ENCODE measurements around the gene MICAL3. TPM values are rescaled to one million over a fixed set of nuclear protein-coding genes. Genes with fewer than 3 reads are reported as not detected.

Gene MICAL3
- total RNA-seq, 1 donor from 2014 or later: 131 TPM

DNA sequence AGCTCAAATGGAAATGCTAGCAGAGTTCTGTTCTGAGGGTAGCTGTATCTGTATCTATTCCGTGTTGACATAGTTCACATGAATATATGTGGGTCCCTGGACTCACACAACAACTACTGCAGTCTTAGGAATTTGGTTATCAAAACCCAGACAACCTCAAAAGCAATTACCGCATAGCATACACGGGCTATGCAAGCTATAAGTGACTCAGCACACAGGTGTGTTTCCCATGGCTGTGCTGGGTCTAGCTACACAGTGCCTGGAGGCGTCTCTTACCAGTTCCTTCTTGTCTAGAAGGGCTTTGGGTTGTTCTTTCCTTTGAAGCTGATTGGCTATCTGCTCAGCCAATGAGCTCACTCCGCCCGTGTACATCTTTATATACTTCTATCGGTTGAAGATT is 151.9 kb downstream of the MICAL3 start:
- intact Hi-C loops (cut with DNase I): no loop called here
- ATAC-seq (no peak), DNase-seq (ENCODE audit: low spot score) (no peak)

DNA sequence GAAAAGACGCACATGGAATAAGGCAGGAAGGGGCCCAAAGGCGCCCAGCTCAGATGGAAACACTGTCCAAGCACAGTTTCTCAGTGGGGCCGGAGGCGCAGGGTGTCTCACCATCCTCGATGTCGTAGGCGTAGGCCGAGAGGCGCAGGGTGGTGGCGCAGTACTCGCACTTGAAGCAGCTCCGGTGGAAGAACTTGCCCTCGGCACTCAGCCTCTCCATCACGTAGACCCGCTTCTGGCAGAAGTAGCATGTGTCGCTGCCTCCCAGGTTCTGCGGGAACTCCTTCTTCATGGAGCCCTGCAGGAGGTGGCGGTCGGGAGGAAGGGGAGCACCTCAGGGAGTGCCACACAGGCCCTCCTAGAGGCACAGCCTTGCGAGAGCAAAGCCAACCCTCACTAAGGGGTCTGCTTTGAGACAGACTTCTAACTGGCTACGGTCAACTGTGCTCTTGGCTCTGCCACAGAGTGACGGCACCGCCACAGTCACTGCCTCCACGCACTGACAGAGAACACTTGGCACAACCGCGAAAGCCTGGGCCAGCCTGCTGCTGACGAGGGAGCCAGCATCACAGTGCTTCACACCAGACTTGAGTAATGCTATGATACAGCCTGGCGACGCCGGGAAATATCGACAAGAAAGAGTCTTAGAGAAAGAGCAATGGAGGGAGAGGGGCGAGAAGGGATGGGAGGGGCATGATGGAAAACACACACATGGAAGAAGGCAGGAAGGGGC is 152.5 kb downstream of the MICAL3 start:
- no peak for ATAC-seq
- no peak for DNase-seq (ENCODE audit: low spot score)
- intact Hi-C loops (cut with DNase I): no loop called here

DNA sequence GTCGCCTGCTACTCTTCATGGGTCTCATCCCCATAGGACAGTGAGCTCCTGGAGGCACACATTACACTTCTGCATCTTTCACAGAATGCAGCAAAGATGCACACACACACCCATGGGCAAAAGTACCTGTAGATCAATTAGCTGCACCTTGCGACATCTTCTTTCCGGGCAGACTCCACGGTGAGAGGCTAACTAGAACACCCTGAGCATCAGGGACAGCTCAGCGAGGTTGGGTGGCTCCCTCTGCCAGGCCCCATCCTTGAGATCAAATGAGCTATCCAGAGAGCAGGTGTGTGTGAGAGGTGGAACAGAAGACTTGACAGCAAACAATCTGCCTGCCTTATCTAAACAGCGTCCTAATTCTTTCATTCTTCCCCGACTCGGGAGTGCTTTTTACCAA is 154.0 kb downstream of the MICAL3 start:
- no peak for ATAC-seq
- DNase-seq (ENCODE audit: low spot score): no peak
- intact Hi-C loops (cut with DNase I): no loop called here

DNA sequence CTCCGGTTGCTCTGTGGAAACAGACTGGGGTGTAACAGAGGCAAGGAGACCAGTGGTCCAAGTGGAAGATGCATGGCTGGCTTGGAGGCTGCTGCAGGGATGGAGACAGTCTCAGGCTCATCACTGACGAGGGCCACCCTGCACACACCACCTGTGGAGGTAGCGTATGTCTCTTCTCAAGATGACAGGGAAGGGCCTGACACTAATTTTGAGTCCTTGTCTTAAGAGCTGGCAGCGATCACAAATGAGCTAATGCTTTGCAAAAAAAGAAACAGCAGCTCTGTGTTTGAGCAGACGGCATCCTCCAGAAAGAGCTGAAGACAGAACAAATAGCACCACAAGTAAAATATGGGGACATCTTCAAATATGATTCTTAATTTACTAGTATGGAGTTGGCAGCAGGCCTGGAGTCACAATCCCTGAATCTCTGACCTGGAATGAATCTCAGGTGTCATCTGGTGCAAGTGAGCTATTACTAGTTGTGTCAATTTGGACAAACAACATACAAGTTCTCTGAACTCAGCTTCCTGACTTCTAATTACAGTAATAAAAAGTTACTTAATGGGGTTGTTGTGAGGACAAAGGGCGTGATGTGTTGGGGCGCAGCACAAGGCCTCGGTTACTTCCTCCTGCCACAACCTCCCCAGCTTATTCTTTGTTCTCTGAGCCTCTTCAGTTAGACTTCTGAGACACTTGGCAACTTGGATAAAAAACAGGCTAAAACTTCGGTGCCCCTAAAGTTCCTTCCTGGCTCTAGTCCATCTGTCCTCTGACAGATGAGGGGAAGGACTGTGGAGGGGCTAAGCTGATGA is 154.9 kb downstream of the MICAL3 start:
- intact Hi-C loops (cut with DNase I): no loop called here
- DNase-seq (ENCODE audit: low spot score): no peak
- no peak for ATAC-seq

DNA sequence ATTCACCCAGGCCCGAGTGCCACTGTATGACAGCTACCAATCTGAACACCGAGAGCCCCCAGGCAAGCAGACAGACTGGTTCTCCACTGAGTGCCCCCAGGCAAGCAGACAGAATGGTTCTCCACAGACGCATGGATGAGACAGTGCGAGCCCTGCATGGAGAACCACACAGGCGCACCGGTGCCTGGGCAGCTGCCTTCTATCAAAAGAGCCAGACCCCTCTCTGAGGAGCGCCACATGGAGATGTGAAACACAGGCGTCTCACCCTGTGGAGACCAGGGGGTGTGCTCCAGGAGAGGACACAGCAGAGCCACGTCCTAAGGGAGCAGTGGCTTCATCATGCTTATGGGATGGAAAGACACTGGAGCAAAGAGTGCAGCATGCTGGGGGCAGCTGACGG is 155.6 kb downstream of the MICAL3 start:
- intact Hi-C loops (cut with DNase I): no loop called here
- DNase-seq (ENCODE audit: low spot score): no peak
- ATAC-seq: no peak

DNA sequence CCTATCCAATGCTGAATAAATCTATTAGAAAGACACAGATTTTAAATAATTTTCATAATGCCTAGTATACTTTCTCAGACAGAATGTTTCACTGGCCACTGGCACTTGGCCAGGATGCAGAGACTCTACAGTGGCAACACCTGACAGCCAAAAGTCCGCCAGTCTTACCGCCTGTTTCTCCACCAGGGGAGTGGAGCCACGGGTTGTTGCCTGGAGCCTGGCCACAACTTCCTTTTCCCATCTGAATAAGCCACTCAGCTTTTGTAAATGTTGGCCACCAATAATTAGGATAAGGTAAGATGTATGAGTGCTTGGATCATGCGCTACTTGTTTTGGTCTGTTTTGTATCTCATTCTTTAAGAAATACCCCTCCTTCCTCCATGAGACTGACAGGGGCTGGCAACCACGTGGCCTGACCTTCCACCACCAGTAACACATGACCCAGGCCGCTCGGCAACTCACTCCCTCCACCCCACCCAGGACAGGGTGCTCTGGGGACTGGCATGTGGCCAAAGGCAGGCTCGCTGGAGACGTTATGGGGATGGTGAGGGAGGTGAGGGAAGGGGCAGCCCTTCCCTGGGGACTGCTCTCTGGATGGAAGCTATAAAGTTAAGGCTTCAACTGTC is 157.1 kb downstream of the MICAL3 start:
- intact Hi-C loops (cut with DNase I): no loop called here
- peak; percentile 79 for DNase-seq (ENCODE audit: low spot score)
- peak; percentile 52 for ATAC-seq

DNA sequence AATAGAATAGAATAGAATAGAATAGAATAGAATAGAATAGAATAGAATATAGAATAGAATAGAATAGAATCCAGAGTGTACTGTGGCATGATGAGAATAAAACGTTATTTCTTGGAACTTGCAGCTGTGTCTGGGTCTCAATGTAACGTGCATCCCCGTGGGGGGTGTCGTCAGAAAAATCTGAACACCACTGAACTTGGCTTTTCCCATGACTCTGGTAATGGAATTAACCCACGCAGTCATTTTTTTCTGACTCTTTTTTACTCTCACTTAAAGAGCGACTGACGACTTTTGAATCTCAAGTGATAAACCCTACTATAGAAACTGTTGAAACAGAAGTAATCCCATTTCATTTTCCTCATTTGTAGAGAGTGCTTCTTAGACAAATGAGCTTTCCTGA is 157.7 kb downstream of the MICAL3 start:
- DNase-seq (ENCODE audit: low spot score) (no peak), ATAC-seq (no peak)
- intact Hi-C loops (cut with DNase I): no loop called here

DNA sequence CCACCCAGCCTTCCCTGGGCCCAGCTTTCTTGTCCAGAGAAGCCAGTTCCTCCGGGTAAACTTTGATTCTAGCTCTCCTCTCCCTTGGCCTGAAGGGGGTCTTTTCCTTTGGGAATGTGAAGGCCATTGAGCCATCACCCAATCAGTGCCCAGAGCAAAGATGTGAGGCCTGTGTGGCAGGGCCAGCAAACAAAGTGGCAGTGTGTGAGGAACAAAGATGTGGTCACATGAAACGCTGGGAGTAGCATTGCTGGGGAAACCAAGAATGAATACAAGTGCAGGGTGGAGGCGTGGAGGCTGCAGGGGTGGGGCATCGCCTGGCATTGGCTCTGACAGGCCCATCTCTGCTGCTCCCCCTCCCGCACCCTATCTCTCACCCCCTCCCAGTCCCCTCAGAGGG is 158.2 kb downstream of the MICAL3 start:
- intact Hi-C loops (cut with DNase I): no loop called here
- ATAC-seq (peak; percentile 80), DNase-seq (ENCODE audit: low spot score) (no peak)

DNA sequence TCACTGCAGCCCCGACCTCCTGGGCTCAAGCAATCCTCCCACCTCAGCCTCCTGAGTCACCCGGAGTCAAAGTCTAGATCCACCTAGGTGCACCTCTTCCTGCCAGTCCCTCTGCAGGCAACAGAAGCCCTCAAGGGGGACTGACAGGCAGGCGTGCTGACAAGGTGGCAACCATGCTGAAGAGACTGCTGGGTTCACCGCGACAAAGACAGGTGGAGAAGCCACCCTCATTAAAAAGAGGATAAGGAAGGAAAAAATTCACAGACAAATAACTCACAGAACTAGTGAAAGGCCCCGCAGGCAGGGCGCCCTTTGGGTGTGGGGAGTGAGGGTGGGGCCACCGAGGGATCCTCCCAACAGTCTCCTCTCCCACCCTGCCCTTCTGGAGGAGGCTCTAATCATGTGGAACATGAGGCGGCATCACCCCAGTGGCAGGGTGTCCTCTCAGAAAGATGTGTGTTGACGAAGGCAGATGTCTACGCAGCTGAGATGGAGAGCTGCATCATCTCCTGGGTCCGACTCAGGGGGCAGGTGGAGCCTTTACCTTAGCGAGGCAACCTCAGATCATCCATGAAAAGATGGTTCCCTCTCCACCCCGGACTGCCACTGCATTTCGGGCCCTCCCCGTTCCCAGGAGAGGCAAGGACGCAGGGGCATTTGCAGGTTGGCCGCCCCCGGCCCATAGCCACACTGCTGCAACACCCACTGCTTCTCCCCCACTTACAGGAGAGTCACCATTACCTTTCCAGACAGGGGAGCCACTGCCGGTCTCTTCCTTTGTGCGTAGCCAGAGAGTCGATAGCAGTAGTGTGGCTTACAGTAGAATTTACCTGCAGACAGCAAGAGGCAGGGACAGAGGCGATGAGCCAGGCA is 158.9 kb downstream of the MICAL3 start:
- intact Hi-C loops (cut with DNase I): no loop called here

DNA sequence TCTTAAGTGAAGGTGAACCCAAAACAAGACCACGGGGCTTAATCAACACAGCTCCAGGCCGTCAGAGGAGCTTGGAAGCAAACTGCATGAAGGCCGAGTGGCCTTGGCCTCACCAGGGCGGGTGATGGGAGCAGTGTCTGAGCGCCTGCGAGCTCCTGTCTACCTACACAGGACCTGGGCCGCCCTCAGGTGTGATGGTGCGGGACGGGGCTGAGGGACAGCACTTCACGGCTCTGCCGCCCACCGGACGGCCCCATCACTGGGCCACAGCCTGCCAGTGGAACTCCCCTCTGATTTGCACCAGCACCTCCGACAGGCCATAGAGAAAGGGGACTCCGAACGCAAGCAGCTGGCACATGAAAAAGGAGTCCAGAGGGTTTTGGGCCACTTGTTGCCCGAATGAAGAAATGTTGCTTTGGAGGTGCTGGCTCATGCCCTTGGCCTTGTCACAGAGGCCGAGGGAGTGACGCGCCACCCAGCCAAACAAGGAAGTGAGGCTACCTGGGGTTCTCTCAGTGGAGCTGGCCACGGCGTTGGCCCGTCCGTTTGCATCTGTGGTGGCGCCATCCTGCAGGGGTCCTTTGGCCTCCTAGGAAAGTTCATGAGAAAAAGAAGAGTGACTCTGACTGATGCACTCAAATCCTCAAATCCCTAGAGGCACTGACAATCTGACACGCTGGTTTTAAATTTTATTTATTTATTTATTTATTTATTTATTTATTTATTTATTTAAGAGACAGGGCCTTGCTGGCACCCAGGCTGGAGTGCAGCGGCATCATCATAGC is 159.8 kb downstream of the MICAL3 start:
- intact Hi-C loops (cut with DNase I): no loop called here
- DNase-seq (ENCODE audit: low spot score): no peak

More for the DNA sequence above, 158.9 kb downstream of the MICAL3 start:
- DNase-seq (ENCODE audit: low spot score): no peak
- ATAC-seq: peak; percentile 35

DNA sequence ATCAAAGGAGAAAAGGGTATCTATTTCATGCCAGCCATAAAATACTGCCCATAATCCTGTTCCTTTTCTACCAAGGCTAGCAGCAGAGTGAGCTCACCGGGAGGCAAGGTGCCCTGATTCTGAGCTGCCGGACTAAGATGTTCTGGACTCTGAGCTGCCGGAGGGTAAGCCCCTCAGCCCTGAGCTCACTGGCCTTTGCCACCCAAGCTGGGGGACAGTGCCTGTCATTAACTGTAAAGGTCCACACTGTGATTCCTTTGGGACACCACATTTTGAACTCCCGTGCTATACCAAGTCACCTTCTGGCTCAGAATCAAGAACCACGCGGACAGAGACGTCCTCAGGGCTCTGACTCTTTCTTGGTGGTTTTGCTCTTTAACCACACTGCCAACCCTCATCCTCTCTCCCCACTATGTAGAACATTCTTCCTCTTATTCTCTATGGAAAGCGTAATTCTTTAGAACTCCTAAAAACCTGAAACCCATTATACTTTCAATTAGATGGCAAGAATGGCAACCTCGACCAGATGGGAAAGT is 161.6 kb downstream of the MICAL3 start:
- no peak for DNase-seq (ENCODE audit: low spot score)
- intact Hi-C loops (cut with DNase I): no loop called here
- ATAC-seq: no peak

More for the DNA sequence above, 159.8 kb downstream of the MICAL3 start:
- ATAC-seq: no peak

DNA sequence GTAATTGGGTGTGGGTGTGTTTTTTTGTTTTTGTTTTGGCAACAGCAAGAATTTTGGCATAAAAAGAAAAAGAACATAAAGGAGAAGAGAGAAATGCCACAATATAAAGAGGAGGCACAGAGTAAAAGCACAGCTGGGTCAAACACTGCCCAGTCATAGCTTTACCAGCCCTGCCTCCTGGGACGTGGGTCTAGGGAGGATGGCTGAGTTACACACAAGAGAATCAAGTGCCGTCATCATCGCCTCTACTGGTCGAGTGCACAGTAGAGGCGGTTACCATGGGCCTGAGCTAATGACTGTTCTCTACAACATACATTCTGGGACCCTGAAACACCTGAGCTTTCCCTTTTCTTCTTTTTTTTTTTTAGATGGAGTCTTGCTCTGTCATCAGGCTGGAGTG is 162.5 kb downstream of the MICAL3 start:
- no peak for DNase-seq (ENCODE audit: low spot score)
- intact Hi-C loops (cut with DNase I): no loop called here
- ATAC-seq: no peak

DNA sequence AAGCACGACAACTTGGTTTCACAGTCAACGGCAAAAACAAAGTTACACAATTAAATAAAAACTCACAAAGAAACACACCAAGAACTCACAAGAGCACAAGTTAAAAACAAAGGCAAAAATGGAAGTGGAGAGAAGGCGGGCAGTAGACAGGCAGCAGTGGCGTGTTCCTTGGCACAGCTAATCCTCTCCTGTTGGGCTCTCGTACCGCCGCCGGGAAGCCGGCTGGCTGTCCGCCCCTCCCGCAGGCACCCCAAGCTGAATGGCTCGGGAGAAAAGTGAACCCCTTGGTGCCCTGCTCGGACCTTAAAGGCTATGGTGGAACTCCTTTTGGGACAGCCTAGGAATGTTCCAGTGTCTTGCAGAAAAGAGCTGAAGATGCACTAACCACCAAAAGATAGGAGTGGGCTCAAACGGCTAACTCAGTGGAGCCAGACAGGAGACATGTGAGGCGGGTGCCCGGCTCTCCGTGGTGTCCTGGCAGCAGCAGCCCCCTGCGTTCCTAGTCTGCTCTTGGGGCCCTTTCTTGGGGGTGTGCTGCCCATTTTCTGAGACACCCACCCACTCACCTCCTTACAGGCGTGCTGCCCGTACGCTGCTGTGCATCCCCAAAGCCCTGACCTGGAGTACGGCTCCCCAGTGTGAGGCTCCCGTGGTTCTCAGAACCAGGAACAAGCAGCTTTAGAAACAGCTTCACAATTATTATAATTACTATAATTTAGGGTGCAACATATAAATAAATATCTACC is 164.0 kb downstream of the MICAL3 start:
- intact Hi-C loops (cut with DNase I): no loop called here
- ATAC-seq (no peak), DNase-seq (ENCODE audit: low spot score) (no peak)

DNA sequence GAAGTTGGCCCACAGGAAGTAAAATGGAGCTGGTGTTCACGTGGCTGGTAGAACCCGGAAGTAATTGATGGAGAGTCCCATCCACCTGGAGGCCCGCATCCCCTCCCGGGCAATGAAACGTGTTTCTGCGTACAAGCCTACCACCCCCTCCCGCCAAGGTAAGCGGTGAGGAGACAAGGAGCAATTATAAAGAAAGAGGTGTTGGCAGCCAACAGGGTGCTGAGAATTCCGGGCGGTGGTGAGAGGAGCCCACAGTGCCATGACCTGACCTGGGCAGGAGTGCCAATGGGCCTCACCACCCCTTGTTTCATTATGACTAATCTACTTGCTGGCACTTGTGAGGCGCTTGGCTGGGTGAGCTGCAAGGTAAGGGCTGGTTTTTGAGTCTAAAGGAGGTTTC is 166.3 kb downstream of the MICAL3 start:
- no peak for ATAC-seq
- intact Hi-C loops (cut with DNase I): no loop called here
- DNase-seq (ENCODE audit: low spot score): no peak

DNA sequence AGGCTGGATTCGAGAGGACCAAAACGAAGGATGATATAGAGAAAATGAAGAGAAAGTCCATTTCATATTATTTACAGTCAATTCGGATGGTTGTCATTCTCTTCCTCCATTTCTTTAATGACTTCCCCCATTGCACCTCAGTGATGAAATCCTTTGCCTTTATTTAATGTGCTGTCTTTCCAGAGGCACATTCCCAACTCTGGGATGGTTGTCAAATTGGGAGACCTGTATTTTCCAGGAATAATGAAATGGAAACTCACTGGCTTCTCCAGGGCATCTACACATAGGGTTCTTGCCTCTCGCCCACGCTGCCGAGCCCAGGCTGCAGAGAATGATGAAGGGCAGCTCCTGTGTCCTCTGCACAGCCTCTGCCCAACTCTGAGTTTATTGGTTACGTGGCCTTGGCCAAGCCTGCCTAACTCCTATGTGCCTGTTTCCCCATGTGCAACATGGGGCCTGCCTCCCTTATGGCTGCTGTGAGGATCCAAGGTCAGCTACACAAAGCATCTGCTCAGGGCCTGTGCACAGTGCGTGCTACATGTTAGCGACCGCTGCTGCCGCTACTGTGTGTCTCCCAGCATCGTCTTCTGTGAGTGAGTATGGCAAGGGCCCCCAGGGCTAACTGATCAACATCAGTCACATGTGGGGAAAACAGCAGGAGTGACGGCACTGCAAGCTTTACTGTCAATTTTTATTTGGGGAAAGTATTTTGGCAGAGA is 168.6 kb downstream of the MICAL3 start:
- ATAC-seq (no peak), DNase-seq (ENCODE audit: low spot score) (no peak)
- intact Hi-C loops (cut with DNase I): no loop called here

DNA sequence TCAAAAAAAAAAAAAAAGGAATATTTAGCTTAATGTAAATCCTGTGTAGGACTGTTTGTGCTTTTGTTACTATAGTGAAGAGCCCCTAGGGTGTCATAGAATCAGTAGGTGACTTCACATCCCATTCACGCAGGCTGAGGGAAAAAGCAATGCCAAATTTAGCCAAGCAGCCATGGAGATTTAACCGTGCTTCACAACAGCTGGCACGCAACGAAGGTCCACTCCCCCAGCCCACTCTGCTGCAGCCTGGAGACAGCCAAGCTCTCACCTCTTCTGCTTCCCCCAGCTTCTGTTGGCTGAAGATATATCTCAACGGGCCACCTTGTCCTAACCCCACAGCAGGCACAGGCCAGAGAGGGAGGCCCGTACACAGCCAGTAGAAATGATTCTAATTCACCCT is 171.3 kb downstream of the MICAL3 start:
- DNase-seq (ENCODE audit: low spot score): no peak
- no peak for ATAC-seq
- intact Hi-C loops (cut with DNase I): no loop called here

DNA sequence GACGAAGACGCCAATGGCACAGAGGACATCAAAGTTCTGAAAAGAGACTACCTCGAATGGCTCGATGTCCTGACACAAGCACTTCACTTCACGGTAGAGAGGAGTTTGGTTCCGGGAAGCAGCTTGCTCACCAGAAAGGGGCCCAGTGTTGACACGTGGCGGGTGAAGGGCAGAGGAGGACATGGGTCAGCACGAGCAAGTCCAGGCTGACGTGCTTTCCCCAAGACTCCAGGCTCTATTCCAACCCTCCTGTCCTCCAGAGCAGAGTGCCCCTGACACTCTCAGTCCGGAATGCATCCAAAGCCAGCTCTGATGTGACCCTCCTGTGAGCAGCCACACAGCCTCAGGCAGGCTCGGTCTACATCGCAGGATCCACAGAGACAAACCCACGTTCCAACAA is 172.6 kb downstream of the MICAL3 start:
- no peak for DNase-seq (ENCODE audit: low spot score)
- intact Hi-C loops (cut with DNase I): no loop called here
- peak; percentile 26 for ATAC-seq
